ENCODE data around the gene PPP3R1.

The PPP3R1 gene

GRCh38 chr2:68258851-68259250 is 6.5 kb upstream of the PPP3R1 start:
- H3K9ac ChIP-seq (ENCODE audit: low read depth, low read length), result no peak overlapping the region
- no peaks in the 10 kb centered on the region for H3K9me3 ChIP-seq (ENCODE audit: control insufficient read depth, insufficient read depth, low read length)
- H3K4me3 ChIP-seq (ENCODE audit: low read depth, low read length), result no peak overlapping the region
- no peaks in the 10 kb centered on the region for H3K36me3 ChIP-seq (ENCODE audit: control insufficient read depth, insufficient read depth, low read length)
- no peaks in the 10 kb centered on the region for H3K27me3 ChIP-seq (ENCODE audit: control insufficient read depth, insufficient read depth, low read length)
- H3K4me1 ChIP-seq (ENCODE audit: control insufficient read depth, insufficient read depth, low read length), result peaks cover 21% of the 10 kb centered on the region
- H3K27ac ChIP-seq (ENCODE audit: low read depth, low read length), result no peak overlapping the region

- no peaks in the 10 kb centered on the region for H3K36me3 ChIP-seq (ENCODE audit: control insufficient read depth, insufficient read depth, low read length)
- H3K27ac ChIP-seq (ENCODE audit: low read depth, low read length), result peak overlapping the region; percentile 50
- H3K9ac ChIP-seq (ENCODE audit: low read depth, low read length), result no peak overlapping the region
- H3K9me3 ChIP-seq (ENCODE audit: control insufficient read depth, insufficient read depth, low read length), result no peaks in the 10 kb centered on the region
- peaks cover 22% of the 10 kb centered on the region for H3K4me1 ChIP-seq (ENCODE audit: control insufficient read depth, insufficient read depth, low read length)
- H3K27me3 ChIP-seq (ENCODE audit: control insufficient read depth, insufficient read depth, low read length), result no peaks in the 10 kb centered on the region
- H3K4me3 ChIP-seq (ENCODE audit: low read depth, low read length), result no peak overlapping the region
Observed at GRCh38 chr2:68256093-68256450, 3.7 kb upstream of the PPP3R1 start.

GRCh38 chr2:68253219-68254068 is 1.1 kb upstream of the PPP3R1 start:
- H3K27ac ChIP-seq (ENCODE audit: low read depth, low read length), result peak overlapping the region; percentile 92
- peak overlapping the region; percentile 92 for H3K4me3 ChIP-seq (ENCODE audit: low read depth, low read length)
- H3K9me3 ChIP-seq (ENCODE audit: control insufficient read depth, insufficient read depth, low read length), result no peaks in the 10 kb centered on the region
- H3K4me1 ChIP-seq (ENCODE audit: control insufficient read depth, insufficient read depth, low read length), result peaks cover 43% of the 10 kb centered on the region
- peaks cover 4% of the 10 kb centered on the region; the same call in 1 of the 2 replicates for H3K36me3 ChIP-seq (ENCODE audit: control insufficient read depth, insufficient read depth, low read length)
- H3K27me3 ChIP-seq (ENCODE audit: control insufficient read depth, insufficient read depth, low read length), result no peaks in the 10 kb centered on the region
- H3K9ac ChIP-seq (ENCODE audit: low read depth, low read length), result peak overlapping the region; percentile 77

- H3K9me3 ChIP-seq (ENCODE audit: control insufficient read depth, insufficient read depth, low read length), result no peaks in the 10 kb centered on the region
Observed at GRCh38 chr2:68251855-68252399, 405 bp downstream of the PPP3R1 start.

GRCh38 chr2:68251187-68251854 is 1.0 kb downstream of the PPP3R1 start:
- peak overlapping the region; percentile 92 for H3K27ac ChIP-seq (ENCODE audit: low read depth, low read length)
- peaks cover 49% of the 10 kb centered on the region for H3K4me1 ChIP-seq (ENCODE audit: control insufficient read depth, insufficient read depth, low read length)
- H3K9me3 ChIP-seq (ENCODE audit: control insufficient read depth, insufficient read depth, low read length), result no peaks in the 10 kb centered on the region
- no peaks in the 10 kb centered on the region for H3K27me3 ChIP-seq (ENCODE audit: control insufficient read depth, insufficient read depth, low read length)
- H3K9ac ChIP-seq (ENCODE audit: low read depth, low read length), result peak overlapping the region; percentile 87
- H3K36me3 ChIP-seq (ENCODE audit: control insufficient read depth, insufficient read depth, low read length), result peaks cover 6% of the 10 kb centered on the region; the same call in 1 of the 2 replicates
- H3K4me3 ChIP-seq (ENCODE audit: low read depth, low read length), result peak overlapping the region; percentile 99

More at GRCh38 chr2:68251855-68252399, 405 bp downstream of the PPP3R1 start:
- peak overlapping the region; percentile 92 for H3K27ac ChIP-seq (ENCODE audit: low read depth, low read length)
- H3K4me3 ChIP-seq (ENCODE audit: low read depth, low read length), result peak overlapping the region; percentile 99
- H3K36me3 ChIP-seq (ENCODE audit: control insufficient read depth, insufficient read depth, low read length), result peaks cover 6% of the 10 kb centered on the region; the same call in 1 of the 2 replicates
- no peaks in the 10 kb centered on the region for H3K27me3 ChIP-seq (ENCODE audit: control insufficient read depth, insufficient read depth, low read length)
- peak overlapping the region; percentile 91 for H3K9ac ChIP-seq (ENCODE audit: low read depth, low read length)
- H3K4me1 ChIP-seq (ENCODE audit: control insufficient read depth, insufficient read depth, low read length), result peaks cover 52% of the 10 kb centered on the region

GRCh38 chr2:68250652-68251186 is 1.6 kb downstream of the PPP3R1 start:
- Histone ChIP-seq H3K9ac (ENCODE audit: low read depth, low read length) (peak overlapping the region; percentile 87), H3K27ac (ENCODE audit: low read depth, low read length) (peak overlapping the region; percentile 92), H3K4me3 (ENCODE audit: low read depth, low read length) (peak overlapping the region; percentile 99), H3K27me3 (ENCODE audit: control insufficient read depth, insufficient read depth, low read length) (no peaks in the 10 kb centered on the region), H3K9me3 (ENCODE audit: control insufficient read depth, insufficient read depth, low read length) (no peaks in the 10 kb centered on the region), H3K36me3 (ENCODE audit: control insufficient read depth, insufficient read depth, low read length) (peaks cover 6% of the 10 kb centered on the region; the same call in 1 of the 2 replicates), H3K4me1 (ENCODE audit: control insufficient read depth, insufficient read depth, low read length) (peaks cover 43% of the 10 kb centered on the region)

- no peaks in the 10 kb centered on the region for H3K9me3 ChIP-seq (ENCODE audit: control insufficient read depth, insufficient read depth, low read length)
- H3K27me3 ChIP-seq (ENCODE audit: control insufficient read depth, insufficient read depth, low read length), result no peaks in the 10 kb centered on the region
- H3K4me3 ChIP-seq (ENCODE audit: low read depth, low read length), result peak overlapping the region; percentile 99
- H3K9ac ChIP-seq (ENCODE audit: low read depth, low read length), result 0 out of 2 replicates have a peak overlapping the region, but pooled peaks have one; percentile 87
- H3K27ac ChIP-seq (ENCODE audit: low read depth, low read length), result no peak overlapping the region
- H3K36me3 ChIP-seq (ENCODE audit: control insufficient read depth, insufficient read depth, low read length), result peaks cover 6% of the 10 kb centered on the region; the same call in 1 of the 2 replicates
- peaks cover 41% of the 10 kb centered on the region for H3K4me1 ChIP-seq (ENCODE audit: control insufficient read depth, insufficient read depth, low read length)
Observed at GRCh38 chr2:68250196-68250595, 2.1 kb downstream of the PPP3R1 start.

GRCh38 chr2:68248806-68249205 is 3.5 kb downstream of the PPP3R1 start:
- Histone ChIP-seq H3K9ac (ENCODE audit: low read depth, low read length) (no peak overlapping the region), H3K4me3 (ENCODE audit: low read depth, low read length) (no peak overlapping the region)

GRCh38 chr2:68248361-68248760 is 4.0 kb downstream of the PPP3R1 start:
- no peak overlapping the region for H3K9ac ChIP-seq (ENCODE audit: low read depth, low read length)
- no peaks in the 10 kb centered on the region for H3K9me3 ChIP-seq (ENCODE audit: control insufficient read depth, insufficient read depth, low read length)
- H3K4me1 ChIP-seq (ENCODE audit: control insufficient read depth, insufficient read depth, low read length), result peaks cover 48% of the 10 kb centered on the region
- no peak overlapping the region for H3K27ac ChIP-seq (ENCODE audit: low read depth, low read length)
- H3K36me3 ChIP-seq (ENCODE audit: control insufficient read depth, insufficient read depth, low read length), result peaks cover 10% of the 10 kb centered on the region
- H3K4me3 ChIP-seq (ENCODE audit: low read depth, low read length), result no peak overlapping the region
- no peaks in the 10 kb centered on the region for H3K27me3 ChIP-seq (ENCODE audit: control insufficient read depth, insufficient read depth, low read length)

More at GRCh38 chr2:68248806-68249205, 3.5 kb downstream of the PPP3R1 start:
- peaks cover 10% of the 10 kb centered on the region for H3K36me3 ChIP-seq (ENCODE audit: control insufficient read depth, insufficient read depth, low read length)
- no peak overlapping the region for H3K27ac ChIP-seq (ENCODE audit: low read depth, low read length)
- H3K9me3 ChIP-seq (ENCODE audit: control insufficient read depth, insufficient read depth, low read length), result no peaks in the 10 kb centered on the region
- H3K27me3 ChIP-seq (ENCODE audit: control insufficient read depth, insufficient read depth, low read length), result no peaks in the 10 kb centered on the region
- peaks cover 48% of the 10 kb centered on the region for H3K4me1 ChIP-seq (ENCODE audit: control insufficient read depth, insufficient read depth, low read length)

GRCh38 chr2:68246396-68246795 is 5.9 kb downstream of the PPP3R1 start:
- Histone ChIP-seq H3K27ac (ENCODE audit: low read depth, low read length) (no peak overlapping the region), H3K36me3 (ENCODE audit: control insufficient read depth, insufficient read depth, low read length) (peaks cover 14% of the 10 kb centered on the region), H3K9ac (ENCODE audit: low read depth, low read length) (no peak overlapping the region)

More at GRCh38 chr2:68246396-68246795, 5.9 kb downstream of the PPP3R1 start:
- Histone ChIP-seq H3K4me3 (ENCODE audit: low read depth, low read length) (no peak overlapping the region), H3K27me3 (ENCODE audit: control insufficient read depth, insufficient read depth, low read length) (no peaks in the 10 kb centered on the region), H3K9me3 (ENCODE audit: control insufficient read depth, insufficient read depth, low read length) (no peaks in the 10 kb centered on the region), H3K4me1 (ENCODE audit: control insufficient read depth, insufficient read depth, low read length) (peaks cover 50% of the 10 kb centered on the region)
